ENCODE data around the gene TSHZ2.

Gene TSHZ2, protein sequence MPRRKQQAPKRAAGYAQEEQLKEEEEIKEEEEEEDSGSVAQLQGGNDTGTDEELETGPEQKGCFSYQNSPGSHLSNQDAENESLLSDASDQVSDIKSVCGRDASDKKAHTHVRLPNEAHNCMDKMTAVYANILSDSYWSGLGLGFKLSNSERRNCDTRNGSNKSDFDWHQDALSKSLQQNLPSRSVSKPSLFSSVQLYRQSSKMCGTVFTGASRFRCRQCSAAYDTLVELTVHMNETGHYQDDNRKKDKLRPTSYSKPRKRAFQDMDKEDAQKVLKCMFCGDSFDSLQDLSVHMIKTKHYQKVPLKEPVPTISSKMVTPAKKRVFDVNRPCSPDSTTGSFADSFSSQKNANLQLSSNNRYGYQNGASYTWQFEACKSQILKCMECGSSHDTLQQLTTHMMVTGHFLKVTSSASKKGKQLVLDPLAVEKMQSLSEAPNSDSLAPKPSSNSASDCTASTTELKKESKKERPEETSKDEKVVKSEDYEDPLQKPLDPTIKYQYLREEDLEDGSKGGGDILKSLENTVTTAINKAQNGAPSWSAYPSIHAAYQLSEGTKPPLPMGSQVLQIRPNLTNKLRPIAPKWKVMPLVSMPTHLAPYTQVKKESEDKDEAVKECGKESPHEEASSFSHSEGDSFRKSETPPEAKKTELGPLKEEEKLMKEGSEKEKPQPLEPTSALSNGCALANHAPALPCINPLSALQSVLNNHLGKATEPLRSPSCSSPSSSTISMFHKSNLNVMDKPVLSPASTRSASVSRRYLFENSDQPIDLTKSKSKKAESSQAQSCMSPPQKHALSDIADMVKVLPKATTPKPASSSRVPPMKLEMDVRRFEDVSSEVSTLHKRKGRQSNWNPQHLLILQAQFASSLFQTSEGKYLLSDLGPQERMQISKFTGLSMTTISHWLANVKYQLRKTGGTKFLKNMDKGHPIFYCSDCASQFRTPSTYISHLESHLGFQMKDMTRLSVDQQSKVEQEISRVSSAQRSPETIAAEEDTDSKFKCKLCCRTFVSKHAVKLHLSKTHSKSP (N-terminal part only)

DNA sequence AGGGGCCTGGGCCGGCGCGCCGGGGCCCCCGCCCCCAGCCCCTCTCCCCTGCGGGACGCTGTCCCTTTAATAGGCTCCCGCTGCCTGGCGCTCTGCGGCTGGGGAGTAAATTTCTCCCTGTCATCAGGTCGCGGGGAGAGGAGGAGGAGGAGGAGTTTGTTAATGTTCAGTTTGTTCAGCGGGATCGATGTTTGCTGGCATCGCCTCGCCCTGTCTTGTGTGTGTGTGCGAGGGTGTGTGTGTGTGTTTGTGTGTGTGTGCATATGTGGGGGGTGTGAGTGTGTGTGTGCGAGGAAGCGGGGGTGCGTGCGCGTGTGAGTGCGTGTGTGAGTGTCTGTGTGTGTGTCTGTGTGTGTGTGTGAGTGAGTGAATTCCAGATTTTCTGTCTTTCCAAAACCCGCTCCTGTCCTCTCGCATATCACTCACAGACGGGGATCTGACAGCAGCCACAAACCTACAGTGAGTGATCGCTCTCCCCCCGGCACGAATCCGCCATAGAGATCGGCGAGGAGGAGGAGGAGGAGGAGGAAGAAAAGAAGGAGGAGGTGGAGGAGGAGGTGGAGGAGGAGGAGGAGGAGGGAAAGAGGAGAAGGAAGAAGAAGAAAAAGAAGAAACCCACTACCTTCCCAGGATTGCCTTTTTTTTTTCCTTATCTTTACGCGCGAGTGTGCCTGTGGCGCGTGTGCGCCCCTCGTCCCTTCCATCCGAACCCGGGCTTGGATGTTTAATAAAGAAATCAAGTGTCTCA, at the start of gene TSHZ2:
Gene TSHZ2, plus strand, starts transcription at position 169 of the 748 bp plus-strand sequence. CDS start 936 bp downstream, outside the sequence.
- DNase-seq (ENCODE audit: low spot score): peak; percentile 88

DNA sequence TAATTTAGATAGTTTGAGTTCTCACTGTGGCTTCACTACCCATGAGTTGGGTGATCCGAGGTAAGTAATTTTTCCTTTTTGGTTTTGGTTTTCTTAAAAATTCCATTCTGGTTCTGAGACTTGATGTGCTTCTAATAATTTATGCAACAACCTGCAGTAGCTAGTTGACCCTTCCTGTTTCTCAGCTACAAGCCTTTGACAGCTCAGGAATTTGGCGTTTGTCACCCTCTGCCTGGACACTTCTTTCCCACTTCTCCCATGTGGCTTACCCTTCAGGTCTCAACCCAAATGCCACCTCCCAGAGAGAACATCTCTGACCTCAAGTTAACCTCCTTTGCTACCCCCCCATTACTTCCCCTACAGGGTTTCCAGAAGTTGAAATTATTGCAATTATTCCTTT, 49.7 kb upstream of the TSHZ2 start:
- DNase-seq (ENCODE audit: low spot score): no peak

DNA sequence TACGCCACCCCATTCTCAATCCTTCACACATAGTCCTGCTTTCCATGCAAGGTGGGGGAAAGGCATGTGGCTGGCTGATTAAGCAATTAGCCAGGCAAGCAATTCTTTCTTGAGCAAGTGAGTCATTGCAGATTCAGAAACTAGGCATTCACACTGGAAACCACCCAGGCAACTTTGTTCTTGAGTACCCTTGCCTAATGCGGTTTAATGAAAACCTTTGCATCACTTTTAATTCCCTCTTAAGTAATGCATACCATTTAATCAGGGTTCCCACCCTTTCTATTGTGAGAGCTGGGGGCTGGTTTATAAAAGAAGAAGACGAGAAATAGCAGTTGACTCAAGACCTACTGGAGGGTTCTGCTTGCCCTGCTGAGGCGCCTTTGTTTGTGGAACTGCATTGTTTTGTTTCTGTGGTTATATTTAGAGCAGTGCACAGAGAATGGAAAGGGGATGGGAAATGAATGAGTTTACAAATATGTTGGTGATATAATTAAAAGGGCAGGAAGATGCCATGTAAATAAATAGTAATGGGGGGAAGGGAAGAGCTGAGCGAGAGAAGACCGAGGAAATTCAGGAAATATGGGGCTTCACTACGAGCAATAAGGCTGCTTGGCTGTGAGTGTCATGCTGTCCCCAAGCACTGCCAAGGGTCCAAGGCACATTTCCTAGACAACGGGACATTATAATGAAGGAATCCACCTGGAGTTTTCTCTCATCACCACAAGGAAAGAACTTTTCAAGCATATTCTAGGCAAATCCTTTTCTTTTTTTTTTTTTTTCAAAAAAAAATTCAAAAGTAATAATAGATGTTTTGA, 48.8 kb upstream of the TSHZ2 start:
- DNase-seq (ENCODE audit: low spot score): no peak

DNA sequence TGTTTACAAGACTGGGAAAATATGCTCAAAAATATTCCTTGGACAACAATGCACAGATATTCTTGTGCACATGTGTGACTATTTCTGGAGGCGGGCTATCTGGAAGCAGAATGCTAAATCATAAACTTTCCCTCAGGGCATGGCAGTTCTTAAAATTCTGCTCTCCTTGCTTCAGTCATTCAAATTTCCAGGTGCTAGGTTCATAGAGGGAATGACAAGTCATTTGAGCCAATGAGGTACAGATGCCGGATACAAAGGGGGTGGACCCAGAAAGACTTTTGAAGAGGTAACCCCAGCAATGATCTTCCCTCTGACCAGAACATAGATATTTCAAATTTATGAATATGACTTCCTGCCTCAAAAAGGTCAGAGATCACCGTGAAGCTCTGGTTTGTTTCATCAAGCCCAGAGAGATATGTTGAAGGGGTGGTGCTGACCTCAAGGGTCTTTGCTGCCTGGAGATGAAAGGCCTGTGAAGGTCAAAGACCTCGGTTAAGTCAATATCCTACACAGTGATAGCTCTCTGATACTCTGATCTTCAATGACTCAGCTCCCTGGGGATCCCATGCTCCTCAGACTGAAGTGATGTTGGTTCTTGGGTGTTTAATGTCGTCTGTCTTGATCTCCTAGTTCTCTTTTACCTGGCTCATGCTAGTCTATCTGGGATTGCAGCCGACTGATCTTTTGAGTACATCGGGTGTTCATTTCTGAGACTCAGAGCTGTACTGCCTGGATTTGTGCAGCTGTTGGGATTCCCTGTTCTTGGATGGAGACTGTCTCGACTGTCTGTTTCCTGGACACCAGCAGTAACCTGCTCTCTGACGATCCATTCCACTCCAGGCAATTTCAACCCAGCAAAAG, 47.5 kb upstream of the TSHZ2 start:
- DNase-seq (ENCODE audit: low spot score): no peak

DNA sequence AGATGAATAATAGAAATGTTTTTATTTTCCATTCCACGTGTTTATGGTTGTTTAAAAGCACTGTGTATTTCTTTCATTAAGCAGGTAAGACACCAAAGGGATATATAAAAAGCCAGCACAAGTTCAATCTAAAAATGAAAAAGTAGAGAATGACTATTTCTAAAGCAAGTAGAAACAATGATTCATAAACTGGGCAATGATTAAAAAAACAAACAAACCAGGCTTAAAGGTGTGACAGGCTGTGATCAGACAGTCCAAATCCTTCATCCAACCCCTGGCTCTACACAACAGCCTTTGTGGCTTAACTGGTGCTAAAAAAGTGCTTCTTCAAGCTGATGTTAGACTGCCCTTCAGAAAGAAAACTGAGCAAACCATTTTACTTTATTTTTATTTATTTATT, 45.7 kb upstream of the TSHZ2 start:
- DNase-seq (ENCODE audit: low spot score): no peak

DNA sequence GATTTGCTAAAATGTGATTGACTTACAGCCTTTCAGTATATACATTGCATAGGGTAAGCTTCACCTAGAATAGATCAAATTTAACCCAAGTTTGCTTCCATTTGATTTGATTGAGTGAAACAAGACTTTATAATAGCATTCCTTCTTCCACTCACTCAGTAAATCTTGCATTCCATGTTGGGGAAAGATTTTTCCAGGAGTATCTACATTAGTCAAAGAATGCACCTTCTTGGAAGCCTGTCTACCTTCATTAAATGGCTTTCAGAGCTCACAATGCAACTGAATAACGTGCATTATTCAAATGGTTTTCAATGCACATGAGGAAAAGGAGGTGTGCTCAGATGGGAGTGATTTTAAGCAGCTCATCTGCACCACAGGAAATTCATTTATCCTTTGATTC, 38.3 kb upstream of the TSHZ2 start:
- no peak for DNase-seq (ENCODE audit: low spot score)

DNA sequence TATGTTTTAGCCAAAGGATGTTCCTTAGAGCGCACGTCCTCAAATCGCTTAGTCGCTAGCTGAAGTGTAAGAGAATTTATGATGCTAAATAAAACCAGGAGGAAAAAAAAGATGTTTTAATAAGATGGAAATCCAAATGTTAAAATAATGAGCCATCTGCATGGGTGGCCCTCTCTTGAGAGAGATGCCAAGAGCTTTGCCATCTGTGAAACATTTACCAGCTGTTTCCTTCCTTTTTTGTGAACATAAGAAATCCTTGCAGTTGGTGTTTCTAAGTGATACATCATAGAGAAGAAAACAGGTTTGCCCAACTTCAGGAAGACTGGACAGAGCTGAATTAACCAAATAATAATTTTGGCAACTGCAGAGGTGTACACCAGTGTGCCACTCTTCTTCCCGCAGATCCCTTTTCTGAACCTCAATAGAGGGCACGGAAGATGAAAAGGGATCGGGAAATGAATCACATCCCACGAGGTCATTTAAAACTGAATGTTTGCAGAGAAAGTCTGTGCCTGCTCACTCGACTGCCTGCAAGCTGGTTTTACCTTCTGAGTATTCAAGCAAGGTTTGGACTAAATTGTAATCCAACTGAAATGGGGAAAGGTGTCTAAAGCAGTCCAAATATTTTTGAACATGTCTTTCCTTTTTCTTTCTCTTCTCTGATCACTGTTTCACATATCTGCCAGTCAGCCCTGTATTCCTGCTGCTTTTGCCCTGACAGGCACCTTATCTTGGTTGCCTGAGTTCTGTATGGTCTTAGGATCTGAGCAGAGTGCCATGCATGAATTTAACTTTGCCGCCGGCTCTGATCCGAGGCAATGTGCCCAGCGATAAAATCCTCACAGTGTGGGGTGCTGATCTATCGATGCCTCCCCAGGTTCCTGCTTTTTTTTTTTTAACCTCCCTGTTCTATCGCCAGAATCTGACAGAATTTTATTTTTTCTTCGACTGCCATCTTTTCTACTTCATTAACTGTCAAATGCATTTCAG, 35.5 kb upstream of the TSHZ2 start:
- DNase-seq (ENCODE audit: low spot score): no peak

DNA sequence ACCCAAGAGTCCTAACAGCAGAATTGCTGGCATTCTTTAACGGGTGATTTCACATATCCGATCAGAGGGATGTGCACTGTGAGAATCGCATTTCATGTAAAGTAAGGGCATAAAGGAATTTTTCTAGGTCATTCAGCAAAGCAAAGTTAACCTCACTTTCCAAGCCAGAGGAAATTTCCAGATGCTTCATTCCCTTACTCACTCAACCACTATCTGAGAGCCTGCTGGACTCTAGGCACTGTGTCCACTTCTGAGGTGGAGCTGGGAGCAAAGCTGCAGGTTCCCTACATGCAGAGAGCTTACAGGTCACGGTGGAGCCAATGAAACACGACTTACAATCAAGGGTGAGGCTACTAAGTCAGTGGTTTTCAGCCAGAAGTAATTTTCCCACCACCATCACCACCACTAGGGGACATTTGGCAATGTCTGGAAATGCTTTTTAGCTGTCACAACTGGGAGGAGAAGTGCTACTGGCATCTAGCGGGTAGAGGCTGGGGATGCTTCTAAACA, 34.5 kb upstream of the TSHZ2 start:
- DNase-seq (ENCODE audit: low spot score): no peak

DNA sequence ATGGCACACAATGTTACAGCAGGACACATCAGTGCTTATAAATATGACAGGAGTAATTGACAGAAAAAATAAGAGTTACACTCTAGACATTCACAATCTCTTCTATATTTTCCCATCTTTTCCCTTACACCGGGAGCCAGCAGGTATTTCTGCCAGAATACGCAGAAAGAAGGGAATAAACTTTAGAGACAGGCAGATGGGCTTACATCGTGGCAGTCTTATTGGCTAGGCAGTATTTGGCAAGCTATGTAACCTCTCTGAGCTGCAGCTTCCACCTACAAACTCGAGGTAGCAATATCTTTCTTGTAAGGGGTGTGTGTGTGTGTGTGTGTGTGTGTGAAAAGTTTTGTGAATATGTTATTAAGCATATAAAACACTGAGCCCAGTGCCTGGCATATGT, 33.0 kb upstream of the TSHZ2 start:
- DNase-seq (ENCODE audit: low spot score): no peak

DNA sequence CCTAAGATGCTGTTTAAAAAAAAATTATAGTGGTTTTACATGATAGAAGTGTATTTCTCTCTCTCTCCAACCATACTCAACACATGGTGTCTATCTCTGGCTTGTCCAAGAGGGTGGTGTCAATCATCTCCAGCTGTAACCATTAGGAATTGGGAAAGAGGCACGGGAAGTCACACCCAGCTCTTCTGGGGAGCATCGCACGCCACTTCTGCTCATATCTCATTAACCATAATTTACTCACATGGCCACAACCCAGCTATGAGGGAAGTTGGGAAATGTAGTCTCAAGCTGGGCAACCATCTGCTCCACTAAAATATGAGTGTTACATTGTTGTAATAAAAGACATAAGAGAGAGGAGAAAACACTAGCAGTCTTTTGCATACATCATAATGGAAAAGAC, 30.4 kb upstream of the TSHZ2 start:
- DNase-seq (ENCODE audit: low spot score): no peak

DNA sequence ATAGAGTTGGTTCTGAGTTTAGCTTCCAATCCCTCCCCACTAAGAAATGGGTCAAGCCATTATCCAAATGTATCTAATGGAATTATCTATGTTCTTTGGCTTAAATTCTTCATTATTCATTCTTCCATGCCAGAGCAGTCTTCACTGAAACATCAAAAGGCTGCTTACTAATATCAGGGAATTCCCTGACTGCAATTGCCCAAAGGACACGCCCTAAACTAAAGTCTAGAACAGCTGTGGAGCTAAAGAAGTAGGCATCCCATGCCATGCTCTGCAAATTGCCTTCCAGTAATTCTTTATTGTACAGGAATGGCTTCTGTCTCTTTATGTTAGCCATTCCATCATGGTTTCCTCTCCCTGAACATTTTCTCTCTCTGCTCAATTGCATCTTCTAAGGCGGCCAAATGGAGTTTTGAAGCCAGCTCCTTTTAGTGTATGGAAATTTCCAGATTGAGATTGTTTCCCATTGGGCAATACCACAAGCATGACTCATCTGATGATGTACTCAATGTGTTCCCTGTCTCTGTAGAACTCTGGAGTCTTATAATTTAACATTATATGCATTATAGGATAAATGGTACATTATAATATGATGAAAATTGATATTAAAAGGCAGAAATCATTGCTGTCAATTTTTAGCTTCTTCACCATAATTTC, 28.8 kb upstream of the TSHZ2 start:
- DNase-seq (ENCODE audit: low spot score): no peak

DNA sequence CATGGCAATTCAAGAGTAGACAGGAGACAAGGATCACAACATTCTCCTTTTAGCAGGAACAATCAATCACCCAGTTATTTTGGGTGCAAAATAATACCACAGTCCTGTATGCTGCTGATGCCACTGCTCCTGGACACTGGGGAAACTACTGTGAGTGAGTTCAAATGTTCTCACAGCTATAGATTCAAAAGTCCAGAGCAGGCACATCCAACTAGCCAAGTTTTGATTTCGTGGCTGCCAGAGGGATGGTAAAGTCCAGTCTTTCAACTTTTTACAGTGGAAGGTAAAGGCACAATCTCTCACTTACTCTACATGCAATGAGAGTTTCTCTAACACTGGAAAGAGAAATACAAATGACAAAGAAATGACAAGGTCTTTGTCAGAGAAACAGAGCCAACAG, 26.9 kb upstream of the TSHZ2 start:
- no peak for DNase-seq (ENCODE audit: low spot score)

DNA sequence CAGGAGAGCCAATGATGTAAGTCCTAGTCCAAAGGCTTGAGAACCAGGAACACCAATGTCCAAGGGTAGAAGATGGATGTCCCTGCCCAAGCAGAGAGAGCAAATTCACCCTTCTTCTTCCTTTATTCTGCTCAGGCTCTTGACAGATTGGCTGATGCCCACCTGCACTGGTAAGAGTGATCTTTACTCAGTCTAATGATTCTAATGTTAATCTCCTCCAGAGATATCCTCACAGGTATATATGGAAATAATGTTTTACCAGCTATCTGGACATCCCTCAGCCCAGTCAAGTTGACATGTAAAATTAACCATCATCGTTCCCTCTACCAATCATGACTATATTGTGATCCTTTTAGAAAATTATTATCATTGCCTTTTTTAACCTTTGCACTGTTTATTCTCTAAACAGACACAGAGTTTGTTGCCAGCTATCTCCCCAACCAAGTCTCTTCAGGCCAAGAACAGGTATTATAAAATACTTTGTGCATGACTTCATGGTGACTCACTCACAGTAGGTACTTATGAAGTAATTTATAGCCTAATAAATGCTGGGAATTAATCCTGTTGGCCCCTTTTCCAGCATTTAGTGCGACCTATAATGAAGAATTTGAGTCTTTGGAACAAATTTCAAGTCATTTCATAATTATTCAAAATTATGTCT, 26.2 kb upstream of the TSHZ2 start:
- DNase-seq (ENCODE audit: low spot score): no peak

DNA sequence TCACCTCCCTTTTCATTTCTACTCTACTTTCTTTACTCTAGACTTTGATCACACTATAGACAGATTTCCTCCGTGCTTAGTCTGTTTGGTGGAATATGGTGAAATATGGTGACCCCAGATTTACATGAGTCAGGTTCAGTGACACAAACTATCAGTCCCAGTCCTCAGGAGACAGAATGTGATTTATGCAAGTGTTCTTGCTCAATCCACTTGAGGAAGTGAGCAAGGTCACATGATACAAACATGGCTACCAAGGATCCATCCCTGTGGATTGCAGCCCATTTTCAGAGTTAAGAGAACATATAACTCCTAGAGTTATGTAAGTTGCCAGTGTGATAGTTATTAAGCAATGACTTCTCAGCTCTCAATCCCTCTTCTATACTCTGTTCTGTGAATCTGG, 23.7 kb upstream of the TSHZ2 start:
- no peak for DNase-seq (ENCODE audit: low spot score)

DNA sequence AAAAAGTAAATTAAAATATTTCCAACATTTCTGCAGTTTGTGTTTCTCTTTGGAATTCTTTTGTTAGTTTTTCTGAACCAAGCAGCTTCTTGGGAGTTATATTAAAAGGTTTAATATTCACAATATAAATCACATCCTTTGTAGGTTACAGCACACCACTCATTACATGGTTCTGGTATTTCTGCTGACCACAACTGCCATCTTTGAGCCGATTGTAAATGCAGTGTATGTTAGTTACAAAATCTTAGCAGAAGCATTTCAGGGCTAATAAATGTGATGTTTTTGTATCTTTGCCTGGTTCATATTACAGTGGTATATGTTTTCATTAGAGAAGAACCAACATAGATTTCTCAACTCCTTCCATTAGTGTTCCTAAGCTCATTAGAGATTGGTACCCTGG, 19.1 kb upstream of the TSHZ2 start:
- no peak for DNase-seq (ENCODE audit: low spot score)

DNA sequence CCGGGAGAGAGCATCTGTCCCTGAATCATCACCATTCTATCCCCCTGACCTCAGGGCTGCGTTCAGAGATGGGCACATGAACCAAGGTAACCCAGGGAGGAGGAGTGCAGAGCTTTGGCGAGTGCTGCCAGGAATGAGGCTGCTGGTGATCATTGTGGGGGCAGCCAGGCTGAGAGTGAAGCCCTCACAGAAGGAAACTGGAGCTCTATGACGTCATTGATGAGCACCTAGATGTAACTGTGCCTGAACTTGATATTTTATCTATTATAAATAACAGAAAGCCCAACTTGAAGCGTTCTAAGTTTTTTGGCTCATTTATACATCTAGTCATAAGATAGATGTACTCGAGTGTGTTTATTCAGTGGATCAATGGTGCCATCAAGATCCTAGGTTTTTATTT, 17.3 kb upstream of the TSHZ2 start:
- no peak for DNase-seq (ENCODE audit: low spot score)

DNA sequence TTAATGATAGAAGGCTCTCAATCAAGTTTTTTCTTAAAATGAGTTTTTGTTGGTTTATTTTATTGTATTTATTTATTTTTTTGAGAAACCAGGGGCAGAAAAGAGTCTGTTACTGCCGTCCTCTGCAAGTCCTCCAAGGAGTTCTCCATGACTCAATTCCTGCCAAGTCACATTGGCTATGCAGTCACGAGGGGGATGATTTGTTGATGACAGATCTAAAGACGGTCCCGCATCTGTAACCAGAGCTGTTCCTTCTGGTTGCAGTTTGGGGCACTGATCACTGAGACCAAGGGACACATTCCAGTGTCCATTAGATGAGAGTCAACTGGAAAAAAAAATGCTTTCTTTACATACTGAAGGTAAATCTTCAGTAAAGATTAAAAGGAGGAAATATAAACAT, 13.9 kb upstream of the TSHZ2 start:
- no peak for DNase-seq (ENCODE audit: low spot score)

DNA sequence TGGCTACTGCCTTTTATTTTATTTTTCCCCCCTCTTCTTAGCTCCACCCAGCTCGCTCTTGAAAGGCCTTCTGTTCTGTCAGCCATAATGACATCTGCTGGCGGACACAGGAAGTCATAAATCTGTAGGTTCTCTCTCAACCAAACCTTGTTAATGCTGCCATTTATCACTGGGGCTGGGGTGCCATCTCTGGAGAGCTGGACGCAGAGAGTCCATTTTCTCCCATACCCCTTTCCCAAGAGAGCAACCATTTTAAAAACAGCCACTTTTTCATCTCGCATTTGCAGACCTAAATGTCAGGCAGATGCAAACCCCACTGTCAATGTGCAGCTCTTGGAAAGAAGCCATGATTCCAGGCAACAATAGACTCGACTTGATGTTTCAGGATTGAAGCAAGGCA, 13.0 kb upstream of the TSHZ2 start:
- DNase-seq (ENCODE audit: low spot score): no peak

Measured in left forelimb (tissue), 1 donor.